IPS-18a (cell line): ENCODE results near the gene JAK2.
"Not testable (repeated sequence)": the region's sequence is repeated elsewhere in the genome, so short reads cannot be mapped to it uniquely, and the experiment has no call there.

Experiments
- H3K27ac ChIP-seq: one replicate; pipeline ENCODE4 v1.5.1; 2013; ENCODE audit warnings: low read length
- H3K27me3 ChIP-seq: one replicate; pipeline ENCODE4 v1.6.1; 2013; ENCODE audit warnings: mild to moderate bottlenecking, low read length; ENCODE audit not compliant: control insufficient read depth, insufficient read depth
- H3K36me3 ChIP-seq: one replicate; pipeline ENCODE4 v1.6.1; 2013; ENCODE audit warnings: low read depth, low read length; ENCODE audit not compliant: control insufficient read depth
- H3K4me1 ChIP-seq: one replicate; pipeline ENCODE4 v1.6.1; 2013; ENCODE audit warnings: low read depth, low read length; ENCODE audit not compliant: control insufficient read depth
- H3K4me3 ChIP-seq: one replicate; pipeline ENCODE4 v1.5.1; 2013; ENCODE audit warnings: low read length
- H3K9ac ChIP-seq: one replicate; pipeline ENCODE4 v1.6.1; 2013; ENCODE audit warnings: mild to moderate bottlenecking, low read length, moderate library complexity
- H3K9me3 ChIP-seq: one replicate; pipeline ENCODE4 v1.6.1; 2013; ENCODE audit warnings: low read depth, low read length; ENCODE audit not compliant: control insufficient read depth

JAK2 gene

GRCh38 chr9:4984621-4985385 lies at the start of gene JAK2:
Gene JAK2 (plus strand): TSS chr9:4985272. CDS start chr9:5021988, 36,716 bp downstream.
- H3K36me3 ChIP-seq: no peaks in the 10 kb centered on the region

GRCh38 chr9:4936277-4936676 lies 48.8 kb upstream of the JAK2 start:
- no peaks in the 10 kb centered on the region for H3K4me1 ChIP-seq
- no peaks in the 10 kb centered on the region for H3K27me3 ChIP-seq
- H3K9ac ChIP-seq: no peak overlapping the region
- H3K36me3 ChIP-seq: no peaks in the 10 kb centered on the region
- no peak overlapping the region for H3K4me3 ChIP-seq
- H3K9me3 ChIP-seq: no peaks in the 10 kb centered on the region
- no peak overlapping the region for H3K27ac ChIP-seq

More at GRCh38 chr9:4984621-4985385, at the start of gene JAK2:
- Histone ChIP-seq H3K4me1 (peaks cover 14% of the 10 kb centered on the region), H3K9ac (peak within 1 kb of the TSS; percentile 53), H3K27me3 (peaks cover 35% of the 10 kb centered on the region), H3K9me3 (no peaks in the 10 kb centered on the region), H3K27ac (no peak within 1 kb of the TSS), H3K4me3 (peak within 1 kb of the TSS; percentile 80)

DNA sequence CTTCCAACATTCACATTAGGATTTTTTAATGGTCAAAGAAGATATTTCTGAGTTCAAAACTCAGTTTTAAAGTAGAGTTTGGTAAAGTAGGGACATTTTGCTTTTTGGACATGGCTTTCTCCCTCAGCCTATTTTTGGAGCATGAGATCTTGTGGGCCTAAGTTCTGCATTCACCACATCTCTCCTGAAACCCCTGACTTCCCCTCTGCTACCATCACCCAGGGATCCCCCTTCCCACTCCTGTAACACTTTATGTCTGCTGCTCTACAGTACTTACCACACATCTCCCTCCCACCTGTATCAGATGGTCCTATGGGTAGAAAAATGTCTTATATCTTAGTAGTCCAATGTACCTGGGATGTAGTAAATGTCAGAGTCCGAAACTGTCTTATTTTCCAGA lies 48.2 kb upstream of the JAK2 start:
- Histone ChIP-seq H3K4me3 (no peak overlapping the region), H3K36me3 (no peaks in the 10 kb centered on the region), H3K9ac (no peak overlapping the region), H3K9me3 (no peaks in the 10 kb centered on the region), H3K4me1 (no peaks in the 10 kb centered on the region), H3K27me3 (no peaks in the 10 kb centered on the region), H3K27ac (no peak overlapping the region)

GRCh38 chr9:4937446-4937845 lies 47.6 kb upstream of the JAK2 start:
- Histone ChIP-seq H3K36me3 (no peaks in the 10 kb centered on the region), H3K27me3 (no peaks in the 10 kb centered on the region), H3K4me1 (no peaks in the 10 kb centered on the region), H3K4me3 (no peak overlapping the region), H3K9me3 (no peaks in the 10 kb centered on the region), H3K9ac (no peak overlapping the region), H3K27ac (no peak overlapping the region)

- H3K4me3 ChIP-seq: no peak overlapping the region
- H3K27ac ChIP-seq: no peak overlapping the region
- no peaks in the 10 kb centered on the region for H3K9me3 ChIP-seq
- no peaks in the 10 kb centered on the region for H3K27me3 ChIP-seq
- no peak overlapping the region for H3K9ac ChIP-seq
- H3K4me1 ChIP-seq: no peaks in the 10 kb centered on the region
- no peaks in the 10 kb centered on the region for H3K36me3 ChIP-seq
Measured at GRCh38 chr9:4938496-4938895, 46.6 kb upstream of the JAK2 start.

DNA sequence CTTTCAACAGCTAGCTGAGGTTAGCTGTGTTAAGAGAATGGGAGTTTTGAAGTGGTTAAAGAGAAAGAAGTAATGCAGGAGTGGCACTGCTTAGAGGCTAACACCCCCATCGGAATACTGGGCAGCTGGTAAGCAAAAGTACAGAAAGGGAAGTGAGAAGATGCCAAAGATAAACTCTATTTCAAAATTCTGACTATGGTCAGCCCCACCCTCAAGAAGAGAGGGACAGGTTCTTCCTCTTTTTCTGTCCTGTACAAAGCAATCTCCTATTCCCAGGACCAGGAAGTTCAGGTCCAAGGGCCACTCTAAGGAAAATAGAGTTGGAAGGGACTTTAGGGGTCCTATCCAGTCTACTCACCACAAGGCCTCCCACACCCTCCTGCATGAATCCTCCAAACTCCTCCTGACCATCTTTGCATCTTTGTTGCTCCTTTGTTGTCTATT lies 45.9 kb upstream of the JAK2 start:
- H3K27me3 ChIP-seq: no peaks in the 10 kb centered on the region
- no peak overlapping the region for H3K9ac ChIP-seq
- no peaks in the 10 kb centered on the region for H3K9me3 ChIP-seq
- H3K27ac ChIP-seq: no peak overlapping the region
- H3K36me3 ChIP-seq: no peaks in the 10 kb centered on the region
- no peak overlapping the region for H3K4me3 ChIP-seq
- no peaks in the 10 kb centered on the region for H3K4me1 ChIP-seq

GRCh38 chr9:4942042-4942691 lies 42.9 kb upstream of the JAK2 start:
- H3K4me3 ChIP-seq, H3K4me1 ChIP-seq, H3K36me3 ChIP-seq, H3K27me3 ChIP-seq, H3K9me3 ChIP-seq, H3K27ac ChIP-seq, H3K9ac ChIP-seq: not testable (repeated sequence)

DNA sequence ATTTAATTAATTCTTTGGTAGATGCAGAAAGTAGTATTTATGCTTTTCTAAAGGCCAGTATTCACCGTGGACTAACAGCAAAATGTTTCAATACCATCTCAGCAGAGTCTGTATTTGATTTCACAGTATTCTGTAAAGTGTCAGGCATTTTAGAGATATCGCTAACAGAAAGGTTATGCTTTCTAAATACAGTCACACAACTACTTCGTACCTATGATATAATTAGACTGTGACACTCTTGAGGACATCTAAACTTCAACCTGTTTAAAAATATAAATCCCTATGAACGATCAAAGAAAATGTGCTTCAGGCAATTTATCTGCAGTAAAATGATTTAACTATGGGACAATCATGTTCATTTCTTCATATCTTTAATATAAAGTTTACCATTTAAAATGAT lies 41.7 kb upstream of the JAK2 start:
- no peaks in the 10 kb centered on the region for H3K36me3 ChIP-seq
- H3K9me3 ChIP-seq: no peaks in the 10 kb centered on the region
- no peak overlapping the region for H3K4me3 ChIP-seq
- no peak overlapping the region for H3K9ac ChIP-seq
- no peaks in the 10 kb centered on the region for H3K4me1 ChIP-seq
- no peaks in the 10 kb centered on the region for H3K27me3 ChIP-seq
- H3K27ac ChIP-seq: no peak overlapping the region

GRCh38 chr9:4944431-4945211 lies 40.5 kb upstream of the JAK2 start:
- H3K4me1 ChIP-seq, H3K27ac ChIP-seq, H3K4me3 ChIP-seq, H3K27me3 ChIP-seq, H3K9ac ChIP-seq, H3K36me3 ChIP-seq, H3K9me3 ChIP-seq: not testable (repeated sequence)

DNA sequence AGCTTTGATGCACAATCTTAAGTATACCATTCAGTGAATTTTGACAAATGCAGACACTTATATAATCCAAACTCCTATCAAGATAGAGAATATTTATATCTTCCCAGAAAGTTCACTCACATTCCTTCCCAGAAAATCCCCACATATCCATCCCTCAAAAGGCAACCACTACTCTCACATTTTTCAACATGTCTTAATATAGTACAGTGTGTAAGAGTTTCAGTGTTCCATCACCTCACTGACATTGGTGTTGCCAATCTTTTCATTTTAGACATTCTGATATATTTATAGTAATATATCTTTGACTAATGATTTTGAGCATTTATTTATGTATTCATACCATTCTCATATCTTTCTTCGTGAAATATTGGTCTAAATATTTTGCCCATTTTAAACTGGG lies 38.1 kb upstream of the JAK2 start:
- no peak overlapping the region for H3K4me3 ChIP-seq
- no peak overlapping the region for H3K27ac ChIP-seq
- no peak overlapping the region for H3K9ac ChIP-seq
- no peaks in the 10 kb centered on the region for H3K4me1 ChIP-seq
- H3K9me3 ChIP-seq: no peaks in the 10 kb centered on the region
- H3K36me3 ChIP-seq: no peaks in the 10 kb centered on the region
- no peaks in the 10 kb centered on the region for H3K27me3 ChIP-seq

DNA sequence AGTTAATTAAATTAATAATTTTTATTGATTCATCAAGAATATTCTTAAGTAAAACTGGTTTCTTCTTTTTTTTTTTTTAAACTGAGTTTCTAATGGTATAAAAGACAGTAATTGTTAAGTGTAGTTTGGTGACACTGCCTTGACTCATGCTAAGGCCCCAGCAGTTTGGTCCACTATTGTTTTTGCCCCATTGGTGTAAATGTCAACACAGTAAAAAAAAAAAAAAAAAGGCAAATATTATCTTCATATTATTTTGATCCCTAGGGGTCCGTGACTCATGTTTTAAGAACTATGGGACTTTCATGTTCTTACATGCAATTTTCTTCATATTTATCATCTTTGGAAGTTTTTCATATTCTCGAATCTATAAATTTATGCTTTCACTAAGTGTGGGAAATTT lies 29.2 kb upstream of the JAK2 start:
- H3K4me1 ChIP-seq: no peaks in the 10 kb centered on the region
- no peak overlapping the region for H3K4me3 ChIP-seq
- H3K9ac ChIP-seq: no peak overlapping the region
- no peaks in the 10 kb centered on the region for H3K27me3 ChIP-seq
- no peaks in the 10 kb centered on the region for H3K36me3 ChIP-seq
- no peak overlapping the region for H3K27ac ChIP-seq
- H3K9me3 ChIP-seq: peaks cover 7% of the 10 kb centered on the region
